PFSK-1 (cell line): Measurements from ENCODE around the gene SUSD4.

Experiments
- FOXP2 ChIP-seq: optimal IDR thresholded peaks from 2 replicates; pipeline ENCODE3; 2011; ENCODE audit warnings: borderline replicate concordance, control low read depth, inconsistent platforms; ENCODE audit not compliant: insufficient read depth; ENCODE audit errors: extremely low read length, extremely low read depth
- POLR2AphosphoS5 ChIP-seq: IDR thresholded peaks from 2 replicates; pipeline ENCODE4 v1.6.1; 2012; ENCODE audit warnings: low read depth, mild to moderate bottlenecking, control low read depth, low read length, moderate library complexity
- SIN3A ChIP-seq: IDR thresholded peaks from 2 replicates; pipeline ENCODE4 v1.6.1; 2012; ENCODE audit warnings: mild to moderate bottlenecking, low read length, moderate library complexity, borderline replicate concordance; ENCODE audit not compliant: insufficient read depth
- TAF1 ChIP-seq: IDR thresholded peaks from 2 replicates; pipeline ENCODE4 v1.6.1; 2012; ENCODE audit warnings: low read length, control low read depth, borderline replicate concordance; ENCODE audit not compliant: insufficient read depth
- TF ChIP-seq, protein P1 (sequence below), 2 experiments: IDR thresholded peaks; 2 replicates each; pipeline versions ENCODE4 v1.6.1 to v1.8.0; 2011 to 2012; ENCODE audit warnings: low read depth in 2 of 2, low read length in 2 of 2, control low read depth in 1 of 2, inconsistent platforms in 1 of 2, mild to moderate bottlenecking in 1 of 2, moderate library complexity in 1 of 2; ENCODE audit not compliant: insufficient read depth in 1 of 2

SUSD4 gene

DNA sequence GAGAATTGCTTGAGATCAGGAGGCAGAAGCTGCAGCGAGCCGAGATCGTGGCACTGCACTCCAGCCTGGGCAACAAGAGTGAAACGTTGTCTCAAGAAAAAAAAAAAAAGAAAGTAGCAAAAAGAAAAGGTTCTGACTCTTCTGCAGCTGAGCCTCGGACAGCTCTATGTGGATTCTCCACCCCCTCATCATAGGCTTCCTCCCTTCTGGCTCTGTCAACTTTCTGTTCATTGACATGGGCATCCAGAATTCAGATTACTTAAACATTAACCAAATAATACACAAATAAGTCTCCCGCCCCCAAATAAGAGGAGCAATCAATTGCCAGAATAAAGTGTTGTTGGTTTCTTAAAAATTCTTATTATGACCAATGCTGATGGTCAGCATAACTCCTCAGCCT, 10.0 kb downstream of the SUSD4 start:
- TF ChIP-seq SIN3A (no peak), POLR2AphosphoS5 (no peak), TAF1 (no peak)

- no peak for TF ChIP-seq POLR2AphosphoS5
- no peak for TF ChIP-seq SIN3A
- no peak for TF ChIP-seq TAF1
- TF ChIP-seq, protein P1, sequence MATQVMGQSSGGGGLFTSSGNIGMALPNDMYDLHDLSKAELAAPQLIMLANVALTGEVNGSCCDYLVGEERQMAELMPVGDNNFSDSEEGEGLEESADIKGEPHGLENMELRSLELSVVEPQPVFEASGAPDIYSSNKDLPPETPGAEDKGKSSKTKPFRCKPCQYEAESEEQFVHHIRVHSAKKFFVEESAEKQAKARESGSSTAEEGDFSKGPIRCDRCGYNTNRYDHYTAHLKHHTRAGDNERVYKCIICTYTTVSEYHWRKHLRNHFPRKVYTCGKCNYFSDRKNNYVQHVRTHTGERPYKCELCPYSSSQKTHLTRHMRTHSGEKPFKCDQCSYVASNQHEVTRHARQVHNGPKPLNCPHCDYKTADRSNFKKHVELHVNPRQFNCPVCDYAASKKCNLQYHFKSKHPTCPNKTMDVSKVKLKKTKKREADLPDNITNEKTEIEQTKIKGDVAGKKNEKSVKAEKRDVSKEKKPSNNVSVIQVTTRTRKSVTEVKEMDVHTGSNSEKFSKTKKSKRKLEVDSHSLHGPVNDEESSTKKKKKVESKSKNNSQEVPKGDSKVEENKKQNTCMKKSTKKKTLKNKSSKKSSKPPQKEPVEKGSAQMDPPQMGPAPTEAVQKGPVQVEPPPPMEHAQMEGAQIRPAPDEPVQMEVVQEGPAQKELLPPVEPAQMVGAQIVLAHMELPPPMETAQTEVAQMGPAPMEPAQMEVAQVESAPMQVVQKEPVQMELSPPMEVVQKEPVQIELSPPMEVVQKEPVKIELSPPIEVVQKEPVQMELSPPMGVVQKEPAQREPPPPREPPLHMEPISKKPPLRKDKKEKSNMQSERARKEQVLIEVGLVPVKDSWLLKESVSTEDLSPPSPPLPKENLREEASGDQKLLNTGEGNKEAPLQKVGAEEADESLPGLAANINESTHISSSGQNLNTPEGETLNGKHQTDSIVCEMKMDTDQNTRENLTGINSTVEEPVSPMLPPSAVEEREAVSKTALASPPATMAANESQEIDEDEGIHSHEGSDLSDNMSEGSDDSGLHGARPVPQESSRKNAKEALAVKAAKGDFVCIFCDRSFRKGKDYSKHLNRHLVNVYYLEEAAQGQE (IDR thresholded peaks at IDR 0.05; ENCODE audit: insufficient read depth in 1 of 2, low read depth in 2 of 2, low read length in 2 of 2), result no peak
- no peak for TF ChIP-seq FOXP2
Observed at GRCh38 chr1:223352944-223353343, 11.0 kb downstream of the SUSD4 start.

DNA sequence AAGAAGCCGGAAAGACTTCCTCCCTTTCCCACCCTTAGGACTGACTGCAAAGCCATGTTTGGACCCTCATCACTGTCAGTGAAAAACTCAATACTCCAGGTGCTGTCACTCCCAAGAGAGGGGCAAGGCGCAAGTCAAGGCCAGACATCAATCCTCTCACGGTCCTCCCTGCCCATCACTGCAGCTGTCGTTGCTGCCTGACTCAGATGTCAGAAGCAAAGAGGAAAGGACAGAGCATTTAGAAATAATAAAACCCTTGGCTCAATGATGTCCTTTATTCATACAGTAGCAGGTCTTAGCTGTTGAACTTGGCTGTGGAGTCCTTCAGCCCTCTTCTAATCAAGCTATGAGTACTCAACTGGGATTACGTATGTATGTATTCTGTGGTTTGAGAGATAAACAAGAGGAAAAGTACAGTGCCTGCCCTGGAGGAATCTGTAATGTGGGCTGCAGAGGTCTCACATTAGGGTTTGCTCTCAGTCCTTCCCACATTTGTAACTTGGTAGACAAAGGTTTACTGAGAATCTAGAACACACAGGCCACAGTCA, 13.5 kb downstream of the SUSD4 start:
- TF ChIP-seq, protein P1 (IDR thresholded peaks at IDR 0.05; ENCODE audit: insufficient read depth in 1 of 2, low read depth in 2 of 2, low read length in 2 of 2), result no peak
- TF ChIP-seq POLR2AphosphoS5, result no peak
- TF ChIP-seq SIN3A, result no peak
- TF ChIP-seq FOXP2, result no peak
- TF ChIP-seq TAF1, result no peak

- TF ChIP-seq FOXP2 (no peak), SIN3A (no peak), TAF1 (no peak), POLR2AphosphoS5 (no peak)
- TF ChIP-seq, protein P1 (IDR thresholded peaks at IDR 0.05; ENCODE audit: insufficient read depth in 1 of 2, low read depth in 2 of 2, low read length in 2 of 2), result no peak
Observed at GRCh38 chr1:223349241-223349640, 14.7 kb downstream of the SUSD4 start.

DNA sequence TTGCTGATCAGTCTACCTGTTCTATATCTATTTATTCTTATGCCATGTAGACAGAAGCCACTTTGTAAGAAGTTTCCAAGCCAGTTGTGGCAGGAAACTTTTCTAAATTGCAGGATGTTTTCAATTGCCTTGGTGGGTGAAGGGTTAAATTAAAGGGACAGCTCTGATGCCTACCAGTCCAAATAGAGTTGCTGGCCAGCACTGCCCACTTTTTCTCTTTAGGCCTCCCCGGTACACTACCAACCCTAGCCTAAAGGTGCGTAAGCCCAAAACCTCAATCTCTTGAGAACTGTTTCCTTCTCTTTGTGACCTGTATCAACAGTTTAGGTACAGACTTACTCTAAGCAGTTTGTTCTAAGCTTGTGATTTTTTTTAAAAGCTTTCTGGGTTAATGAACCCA, 15.5 kb downstream of the SUSD4 start:
- TF ChIP-seq, protein P1 (IDR thresholded peaks at IDR 0.05; ENCODE audit: insufficient read depth in 1 of 2, low read depth in 2 of 2, low read length in 2 of 2), result no peak
- no peak for TF ChIP-seq SIN3A

- TF ChIP-seq POLR2AphosphoS5 (no peak), FOXP2 (no peak), SIN3A (no peak), TAF1 (no peak)
- TF ChIP-seq, protein P1 (IDR thresholded peaks at IDR 0.05; ENCODE audit: insufficient read depth in 1 of 2, low read depth in 2 of 2, low read length in 2 of 2), result no peak
Observed at GRCh38 chr1:223347583-223347982, 16.4 kb downstream of the SUSD4 start.
